Measurements from ENCODE around the gene ADAMTS4.

ADAMTS4 gene

GRCh38 chr1:161196521-161197451, 2.1 kb downstream of the ADAMTS4 start:
- no peak for DNase-seq (ENCODE audit: low read depth in 1 of 2, low spot score in 1 of 2)

GRCh38 chr1:161196111-161196510, 2.7 kb downstream of the ADAMTS4 start:
- DNase-seq (ENCODE audit: low read depth in 1 of 2, low spot score in 1 of 2) = no peak

DNA sequence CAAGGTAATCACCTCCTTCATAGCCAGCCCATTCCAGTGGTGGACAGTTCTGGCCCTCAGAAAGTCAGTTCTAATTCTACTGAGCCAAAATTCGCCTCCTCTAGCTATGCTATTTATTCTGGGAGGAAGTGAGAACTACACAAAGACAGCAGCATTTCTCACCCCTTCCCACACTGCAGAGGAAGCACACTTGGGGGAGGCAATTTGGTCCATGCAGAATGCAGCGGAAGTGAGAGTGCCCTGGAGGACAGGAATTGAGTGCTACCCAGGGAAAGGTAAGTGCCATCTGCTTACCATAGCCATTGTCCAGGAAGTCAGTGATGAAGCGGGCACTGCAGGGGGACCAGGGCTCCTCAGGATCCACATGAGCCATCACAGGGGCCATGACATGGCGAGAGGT, 3.7 kb downstream of the ADAMTS4 start:
- no peak for DNase-seq (ENCODE audit: low read depth in 1 of 2, low spot score in 1 of 2)

- DNase-seq (ENCODE audit: low read depth in 1 of 2, low spot score in 1 of 2) = no peak
Measured at GRCh38 chr1:161193561-161194235, 5.2 kb downstream of the ADAMTS4 start.

GRCh38 chr1:161192476-161193465, 6.1 kb downstream of the ADAMTS4 start:
- DNase-seq (ENCODE audit: low read depth in 1 of 2, low spot score in 1 of 2) = peak; percentile 28 to 46

DNA sequence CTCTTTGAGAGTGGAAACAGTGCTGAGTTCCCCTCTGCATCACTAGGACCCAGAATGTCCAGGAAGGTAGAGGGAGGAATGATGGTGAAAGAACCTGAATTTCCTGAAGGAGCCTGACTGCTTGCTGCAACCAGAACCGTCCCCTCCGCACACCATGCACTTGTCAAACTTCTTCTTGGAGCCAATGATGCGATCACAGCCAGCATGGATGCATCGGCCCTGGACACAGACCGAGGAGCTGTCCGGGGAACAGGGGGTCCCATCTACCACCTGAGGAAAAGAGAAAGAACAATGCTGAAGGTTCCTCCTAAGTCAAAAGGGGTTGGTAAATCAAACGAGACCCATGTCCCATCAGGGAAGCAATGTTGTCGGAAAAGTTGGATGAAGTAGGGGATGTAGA, 6.9 kb downstream of the ADAMTS4 start:
- DNase-seq (ENCODE audit: low read depth in 1 of 2, low spot score in 1 of 2) = no peak

- no peak for DNase-seq (ENCODE audit: low read depth in 1 of 2, low spot score in 1 of 2)
Measured at GRCh38 chr1:161190962-161191521, 7.8 kb downstream of the ADAMTS4 start.

- DNase-seq (ENCODE audit: low read depth in 1 of 2, low spot score in 1 of 2) = no peak
Measured at GRCh38 chr1:161189036-161189435, 9.8 kb downstream of the ADAMTS4 start.

DNA sequence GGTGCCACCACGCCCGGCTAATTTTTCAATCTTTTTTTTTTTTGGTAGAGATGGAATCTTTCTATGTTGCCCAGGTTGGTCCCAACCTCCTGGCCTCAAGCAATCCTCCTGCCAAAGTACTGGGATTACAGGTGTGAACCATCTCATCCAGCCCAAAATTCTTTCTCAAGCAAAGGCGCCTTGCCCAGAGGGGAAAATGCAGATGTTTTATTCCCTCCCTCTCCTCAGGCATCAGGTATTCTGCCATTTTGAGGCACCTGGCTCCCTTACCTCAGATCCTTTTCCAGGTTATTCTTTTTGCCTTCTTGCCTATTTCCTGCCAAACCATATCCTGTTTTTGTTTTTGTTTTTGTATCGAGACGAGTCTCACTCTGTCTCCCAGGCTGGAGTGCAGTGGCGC, 10.5 kb downstream of the ADAMTS4 start:
- no peak for DNase-seq (ENCODE audit: low read depth in 1 of 2, low spot score in 1 of 2)

GRCh38 chr1:161187311-161187710, 11.5 kb downstream of the ADAMTS4 start:
- no peak for DNase-seq (ENCODE audit: low read depth in 1 of 2, low spot score in 1 of 2)

- DNase-seq (ENCODE audit: low read depth in 1 of 2, low spot score in 1 of 2) = no peak
Measured at GRCh38 chr1:161185732-161186311, 13.0 kb downstream of the ADAMTS4 start.

DNA sequence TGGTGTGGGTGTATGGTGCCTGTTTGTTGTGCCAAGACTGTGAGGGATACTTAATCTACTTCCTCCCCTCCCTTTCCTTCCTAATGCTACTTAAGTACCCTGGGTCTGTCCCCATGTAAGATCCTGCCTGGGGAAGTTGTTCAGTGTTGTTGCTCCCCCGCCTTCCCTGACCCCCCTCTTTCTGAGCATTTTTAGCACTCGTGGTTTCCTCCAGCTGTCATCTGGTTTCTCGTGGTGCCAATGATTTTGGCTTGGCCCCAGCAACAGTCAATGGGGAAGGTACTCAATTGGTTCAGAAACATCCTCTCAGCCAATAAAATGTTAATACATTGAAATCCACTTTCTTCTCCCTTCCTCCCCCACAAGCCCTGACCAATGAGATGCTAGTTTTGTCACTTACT, 13.6 kb downstream of the ADAMTS4 start:
- peak in 1 of 2 donors; percentile 52 for DNase-seq (ENCODE audit: low read depth in 1 of 2, low spot score in 1 of 2)

GRCh38 chr1:161182214-161182613, 16.6 kb downstream of the ADAMTS4 start:
- peak; percentile 31 to 36 for DNase-seq (ENCODE audit: low read depth in 1 of 2, low spot score in 1 of 2)

- no peak for DNase-seq (ENCODE audit: low read depth in 1 of 2, low spot score in 1 of 2)
Measured at GRCh38 chr1:161180639-161181038, 18.2 kb downstream of the ADAMTS4 start.

GRCh38 chr1:161179698-161180097, 19.2 kb downstream of the ADAMTS4 start:
- no peak for DNase-seq (ENCODE audit: low read depth in 1 of 2, low spot score in 1 of 2)

- no peak for DNase-seq (ENCODE audit: low read depth in 1 of 2, low spot score in 1 of 2)
Measured at GRCh38 chr1:161177936-161178244, 21.0 kb downstream of the ADAMTS4 start.

DNA sequence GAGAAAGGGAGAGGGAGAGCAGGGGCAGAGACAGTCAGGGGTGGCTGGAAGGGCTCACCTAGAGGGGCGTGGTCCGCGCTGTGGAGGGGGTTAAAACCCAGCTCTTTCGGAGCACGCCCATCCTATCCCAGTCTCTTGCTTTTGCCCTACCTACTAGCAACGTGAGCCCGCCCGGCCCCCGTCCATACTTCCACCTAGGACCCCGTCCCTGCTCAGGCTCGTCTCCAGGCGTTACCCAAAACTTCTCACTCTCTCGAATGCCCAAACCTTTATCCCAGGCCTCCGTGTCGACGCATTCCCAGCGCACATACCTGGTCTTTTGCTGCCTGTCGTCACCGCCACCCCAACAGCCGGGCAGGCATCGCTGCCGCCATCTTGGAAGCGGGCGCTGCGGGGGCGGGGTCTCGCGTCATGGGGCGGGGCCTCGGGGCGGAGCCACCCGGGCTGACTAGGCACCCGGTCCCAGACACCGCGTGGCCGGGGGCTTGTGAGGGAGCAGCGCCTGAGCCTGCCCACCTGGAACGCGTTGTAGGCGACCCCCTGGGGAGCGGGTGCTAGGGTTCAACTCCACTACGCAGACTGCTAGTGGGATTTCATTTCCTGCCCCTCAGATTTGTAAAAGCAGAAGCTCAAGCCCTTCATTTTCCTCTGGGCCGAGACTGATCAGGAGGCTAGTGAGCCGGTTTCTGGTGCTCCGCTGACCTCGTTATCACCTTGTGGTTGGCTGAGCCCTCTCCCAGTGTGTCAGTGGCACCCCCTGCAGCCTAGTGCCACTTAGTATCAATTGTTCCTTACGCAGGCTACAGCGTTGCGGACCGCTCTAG, 21.5 kb downstream of the ADAMTS4 start, which contains the start of gene B4GALT3:
Gene B4GALT3 (minus strand): TSS at position 396 of the 824 bp plus-strand sequence. CDS start 1,447 bp downstream, outside the sequence.
- peak; percentile 92 to 98 for DNase-seq (ENCODE audit: low read depth in 1 of 2, low spot score in 1 of 2)

- no peak for DNase-seq (ENCODE audit: low read depth in 1 of 2, low spot score in 1 of 2)
Measured at GRCh38 chr1:161176468-161177111, 22.3 kb downstream of the ADAMTS4 start.
